Adipocyte (in vitro differentiated cells): ENCODE results near the gene CSNK1G2.

Experiments used
- DNase-seq: peaks from one replicate; pipeline ENCODE4 v3.0.0-alpha.2; 2015; ENCODE audit warnings: low read depth
- H3K27me3 ChIP-seq: replicated peaks from 2 replicates; pipeline ENCODE4 v1.7.0; 2013; ENCODE audit warnings: mild to moderate bottlenecking, low read length, moderate library complexity; ENCODE audit not compliant: control insufficient read depth, insufficient read depth
- H3K36me3 ChIP-seq: 2 replicates; pipeline ENCODE4 v1.7.0; 2013; ENCODE audit warnings: low read length, mild to moderate bottlenecking, moderate library complexity; ENCODE audit not compliant: control insufficient read depth, insufficient read depth, severe bottlenecking
- H3K4me1 ChIP-seq: 2 replicates; pipeline ENCODE4 v1.7.0; 2013; ENCODE audit warnings: mild to moderate bottlenecking, low read length, moderate library complexity; ENCODE audit not compliant: control insufficient read depth, insufficient read depth
- H3K4me3 ChIP-seq: 2 replicates; pipeline ENCODE4 v1.7.0; 2013; ENCODE audit warnings: mild to moderate bottlenecking, low read length, moderate library complexity
- H3K9ac ChIP-seq: 2 replicates; pipeline ENCODE4 v1.7.0; 2013; ENCODE audit warnings: mild to moderate bottlenecking, low read length, moderate library complexity
- H3K9me3 ChIP-seq: 2 replicates; pipeline ENCODE4 v1.7.0; 2013; ENCODE audit warnings: mild to moderate bottlenecking, low read length, moderate library complexity; ENCODE audit not compliant: control insufficient read depth

Gene CSNK1G2

DNA sequence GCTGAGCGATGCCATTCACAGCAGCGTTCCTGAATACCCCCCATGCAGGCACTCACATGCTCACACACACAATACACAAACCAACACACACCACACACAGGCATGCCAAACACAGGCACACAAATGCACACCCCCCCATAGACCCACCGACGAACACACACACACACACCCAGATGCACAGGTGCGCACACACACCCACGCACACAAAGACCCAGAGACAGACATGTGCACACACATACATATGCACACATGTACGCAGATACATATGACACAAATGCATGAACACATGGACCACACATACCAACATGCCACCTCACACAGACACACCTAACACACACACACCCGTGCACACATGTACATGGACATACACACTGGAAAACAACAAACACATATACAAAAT lies 7.0 kb upstream of the CSNK1G2 start:
- H3K9ac ChIP-seq: no peak overlapping the region
- DNase-seq: no peak
- peaks cover 23% of the 10 kb centered on the region for H3K4me1 ChIP-seq
- H3K27me3 ChIP-seq: no peaks in the 10 kb centered on the region
- no peak overlapping the region for H3K4me3 ChIP-seq
- H3K9me3 ChIP-seq: peaks cover 2% of the 10 kb centered on the region
- H3K36me3 ChIP-seq: no peaks in the 10 kb centered on the region

DNA sequence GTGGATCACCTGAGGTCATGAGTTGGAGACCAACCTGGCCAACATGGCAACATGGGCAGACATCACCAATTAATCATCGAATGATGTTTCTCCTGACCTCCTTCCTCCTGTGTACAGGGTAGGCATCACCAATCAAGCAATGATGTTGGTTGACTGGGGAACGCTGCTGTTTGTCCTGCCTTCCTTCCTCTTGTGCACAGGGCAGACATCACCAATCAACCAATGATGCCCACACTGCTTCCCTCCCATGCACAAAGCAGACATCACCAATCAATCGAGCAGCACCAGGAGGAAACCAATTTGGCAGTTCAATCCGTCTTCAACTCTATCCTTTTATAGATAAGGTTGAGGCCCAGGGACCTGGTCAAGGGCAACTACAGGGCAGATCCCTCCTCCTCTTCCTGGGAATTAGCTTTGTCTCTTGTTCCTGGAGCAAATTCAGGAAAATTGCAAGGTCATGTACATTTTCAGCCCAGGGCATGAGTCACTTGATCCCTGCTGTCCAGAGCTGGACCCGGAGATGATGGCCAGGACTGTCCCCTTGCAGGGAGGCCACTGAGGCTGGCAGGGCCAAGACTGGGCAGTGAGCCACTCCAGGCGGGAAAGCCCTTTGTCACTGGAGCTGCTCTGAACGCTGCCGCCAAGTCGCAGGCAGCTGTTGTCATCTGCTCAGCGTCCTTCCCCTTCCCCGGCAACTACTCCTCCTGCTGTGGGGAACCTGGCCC lies 5.3 kb upstream of the CSNK1G2 start:
- no peaks in the 10 kb centered on the region for H3K27me3 ChIP-seq
- peak overlapping the region; percentile 25 for H3K9ac ChIP-seq
- no peak for DNase-seq
- no peaks in the 10 kb centered on the region for H3K36me3 ChIP-seq
- H3K4me3 ChIP-seq: no peak overlapping the region
- H3K4me1 ChIP-seq: peaks cover 25% of the 10 kb centered on the region
- H3K9me3 ChIP-seq: peaks cover 2% of the 10 kb centered on the region

DNA sequence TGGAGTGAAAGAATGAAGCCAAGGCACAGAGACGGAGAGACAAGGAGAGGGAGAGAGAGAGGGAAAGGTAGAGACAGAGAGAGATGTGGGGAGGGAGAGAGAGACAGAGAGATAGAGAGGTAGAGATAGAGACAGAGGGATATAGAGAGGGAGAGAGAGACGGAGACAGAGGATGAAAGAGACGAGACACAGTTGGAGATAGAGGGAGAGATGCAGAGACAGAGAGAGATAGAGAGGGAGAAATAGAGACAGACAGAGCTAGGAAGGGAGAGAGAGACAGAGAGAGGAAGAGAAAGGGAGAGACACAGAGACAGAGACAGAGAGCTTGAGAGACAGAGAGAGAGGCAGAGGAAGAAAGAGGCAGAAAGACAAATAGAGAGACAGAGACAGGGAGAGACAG lies 4.5 kb upstream of the CSNK1G2 start:
- Histone ChIP-seq H3K9me3 (peaks cover 2% of the 10 kb centered on the region), H3K36me3 (no peaks in the 10 kb centered on the region), H3K4me3 (no peak overlapping the region), H3K27me3 (no peaks in the 10 kb centered on the region), H3K9ac (peak overlapping the region; percentile 25), H3K4me1 (peaks cover 25% of the 10 kb centered on the region)
- no peak for DNase-seq

DNA sequence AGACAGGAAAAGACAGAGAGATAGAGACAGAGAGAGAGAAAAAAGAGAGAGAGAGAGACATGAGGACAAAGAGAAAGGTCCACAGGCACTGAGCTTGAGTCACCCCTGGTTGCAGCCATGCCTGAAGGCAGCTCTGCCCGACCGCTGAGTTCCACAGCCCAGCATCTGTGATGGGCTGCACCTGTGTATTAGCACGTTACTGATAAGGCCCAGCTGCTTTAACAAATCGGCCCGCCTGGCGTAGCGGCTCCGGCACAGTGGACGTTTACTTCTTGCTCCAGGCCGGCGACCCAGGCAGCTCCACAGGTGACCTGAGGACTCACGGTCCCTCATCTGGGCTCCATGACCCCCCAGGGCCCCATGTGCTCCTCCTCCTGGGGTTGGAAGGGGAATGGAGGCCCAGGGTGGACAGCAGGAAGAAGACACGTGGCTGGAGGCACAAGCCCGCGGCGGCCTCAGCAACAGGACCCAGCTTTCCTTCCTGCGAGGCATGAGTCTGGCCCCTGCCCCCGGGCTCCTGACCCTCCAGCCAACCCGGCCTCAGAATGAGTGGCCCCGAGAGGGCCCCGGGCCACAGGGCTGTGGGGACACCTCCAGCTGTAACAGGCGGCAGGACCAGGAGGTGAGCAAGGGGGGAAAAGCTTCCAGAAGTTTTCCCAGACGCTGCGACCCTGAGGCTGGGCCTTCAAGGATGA lies 3.9 kb upstream of the CSNK1G2 start:
- Histone ChIP-seq H3K4me1 (peaks cover 25% of the 10 kb centered on the region), H3K36me3 (no peaks in the 10 kb centered on the region), H3K4me3 (no peak overlapping the region), H3K9ac (no peak overlapping the region), H3K9me3 (no peaks in the 10 kb centered on the region), H3K27me3 (no peaks in the 10 kb centered on the region)
- DNase-seq: no peak

DNA sequence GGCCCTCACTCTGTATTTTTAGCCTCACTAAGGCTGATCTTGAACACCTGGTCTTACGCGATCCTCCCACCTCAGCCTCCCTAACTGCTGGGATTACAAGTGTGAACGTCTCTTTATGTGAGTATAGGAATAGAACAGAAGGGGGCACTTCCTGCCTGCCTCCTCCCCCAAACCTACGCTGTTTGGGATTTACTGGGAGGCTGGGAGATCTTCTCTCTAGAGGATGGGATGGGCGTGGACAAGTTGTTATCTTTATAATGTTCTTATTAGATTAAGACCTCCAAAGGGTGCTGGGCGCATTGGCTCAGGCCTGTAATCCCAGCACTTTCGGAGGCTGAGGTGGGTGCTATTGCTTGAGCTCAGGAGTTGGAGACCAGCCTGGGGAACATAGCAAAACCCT lies 2.9 kb upstream of the CSNK1G2 start:
- Histone ChIP-seq H3K4me1 (peaks cover 34% of the 10 kb centered on the region), H3K27me3 (no peaks in the 10 kb centered on the region), H3K9ac (no peak overlapping the region), H3K36me3 (no peaks in the 10 kb centered on the region), H3K4me3 (no peak overlapping the region), H3K9me3 (no peaks in the 10 kb centered on the region)
- no peak for DNase-seq

DNA sequence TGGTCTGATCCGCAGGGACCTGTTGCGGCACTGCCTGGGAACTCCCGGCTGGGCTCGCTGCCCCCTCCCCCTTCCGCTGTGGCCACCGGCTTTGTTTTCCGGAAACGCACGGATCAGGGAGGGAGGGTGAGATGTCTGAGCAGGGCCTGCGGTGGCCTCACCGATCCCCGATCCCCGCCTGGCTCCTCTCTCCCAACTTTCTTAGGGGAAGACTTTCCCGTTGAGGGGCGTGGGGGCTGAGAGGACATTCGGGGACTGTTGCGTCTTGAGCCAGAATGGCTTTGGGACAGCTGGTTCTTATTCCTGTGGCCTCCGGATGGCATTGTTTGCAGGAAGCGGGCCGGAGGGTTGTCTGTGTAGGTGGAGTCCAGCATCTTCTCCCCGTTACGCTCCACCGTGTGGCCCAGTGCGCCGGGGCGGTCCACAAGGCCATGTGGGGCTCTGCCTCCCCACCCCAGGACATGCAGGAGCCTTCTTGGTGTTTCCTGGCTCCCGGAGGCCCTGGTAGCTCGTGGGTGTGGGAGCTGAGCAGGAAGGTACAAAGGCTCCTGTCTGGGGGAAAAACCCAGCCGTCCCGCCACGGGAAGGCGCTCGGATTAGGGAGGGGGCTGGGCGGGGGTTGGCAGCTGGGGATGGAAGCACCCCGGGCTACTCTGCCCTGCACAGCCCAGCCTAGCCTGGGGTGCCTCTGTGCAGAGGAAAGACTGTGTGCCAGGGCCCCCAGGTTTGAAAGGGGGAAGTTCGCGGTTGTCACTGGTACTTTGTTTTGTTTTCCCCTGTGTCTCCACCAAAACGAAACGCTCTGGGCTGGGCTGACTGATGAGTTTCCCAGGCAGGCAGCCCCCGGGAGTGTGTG lies 1.3 kb downstream of the CSNK1G2 start:
- DNase-seq: peak; percentile 88
- no peaks in the 10 kb centered on the region for H3K27me3 ChIP-seq

DNA sequence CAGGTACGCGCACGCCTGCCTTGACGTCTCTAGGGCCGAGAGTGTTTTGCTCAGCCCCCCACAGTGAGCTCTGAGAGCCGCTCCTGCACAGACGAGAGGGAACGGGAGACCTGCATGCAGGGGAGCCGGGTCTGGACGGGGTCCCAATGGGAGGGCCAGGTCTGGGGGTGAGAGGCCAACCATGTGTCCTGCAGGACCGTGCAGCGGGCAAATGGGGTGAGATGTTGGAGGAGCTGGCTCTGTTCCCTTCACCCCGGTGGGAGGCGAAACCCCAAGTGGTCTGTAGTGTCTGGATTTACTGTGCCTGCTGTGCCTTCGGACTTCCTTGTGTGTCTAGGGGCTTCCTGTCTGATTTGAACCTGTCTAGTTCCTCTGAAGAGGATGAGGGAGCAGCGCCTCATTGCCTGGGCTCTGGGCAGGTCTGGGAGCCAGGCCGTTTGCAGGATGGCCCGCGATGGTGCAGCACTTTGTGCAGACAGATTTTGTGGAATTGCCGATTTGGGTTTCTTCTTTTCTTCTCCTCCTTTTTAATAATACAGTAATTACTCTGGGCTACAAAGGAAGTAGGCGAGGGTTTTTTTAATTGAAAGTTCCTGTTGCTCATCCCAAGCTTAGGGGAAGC lies 2.1 kb downstream of the CSNK1G2 start:
- H3K27me3 ChIP-seq: no peaks in the 10 kb centered on the region
- peaks cover 31% of the 10 kb centered on the region for H3K4me1 ChIP-seq
- peak overlapping the region; percentile 92 for H3K4me3 ChIP-seq
- no peaks in the 10 kb centered on the region for H3K36me3 ChIP-seq
- H3K9ac ChIP-seq: peak overlapping the region; percentile 97
- peak; percentile 30 for DNase-seq
- no peaks in the 10 kb centered on the region for H3K9me3 ChIP-seq

More for the DNA sequence above, 1.3 kb downstream of the CSNK1G2 start:
- H3K4me1 ChIP-seq: peaks cover 31% of the 10 kb centered on the region
- H3K9ac ChIP-seq: peak overlapping the region; percentile 97
- H3K4me3 ChIP-seq: peak overlapping the region; percentile 92
- no peaks in the 10 kb centered on the region for H3K36me3 ChIP-seq
- no peaks in the 10 kb centered on the region for H3K9me3 ChIP-seq

DNA sequence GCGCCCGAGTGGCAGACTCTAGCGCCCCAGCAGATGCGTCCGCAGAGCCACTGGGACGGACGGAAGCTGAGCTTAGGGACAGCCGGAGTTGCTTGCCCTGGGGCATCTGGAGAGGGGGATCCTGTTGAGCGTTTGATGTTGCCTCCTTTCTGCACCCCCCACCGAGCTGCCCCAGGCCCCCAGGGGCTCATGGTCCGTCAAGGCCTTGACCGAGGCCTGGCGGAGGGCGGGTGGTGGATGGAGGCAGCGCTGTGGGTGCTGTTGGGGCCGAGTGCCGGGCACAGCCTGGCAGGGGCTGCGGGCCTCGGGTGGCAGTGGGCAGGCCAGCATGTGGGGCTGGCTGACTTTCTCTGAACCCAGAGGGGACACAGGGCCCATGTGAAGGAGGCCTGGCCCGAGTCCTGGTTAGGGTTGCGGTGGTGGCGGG lies 2.7 kb downstream of the CSNK1G2 start:
- no peaks in the 10 kb centered on the region for H3K36me3 ChIP-seq
- no peak for DNase-seq
- H3K9ac ChIP-seq: no peak overlapping the region
- H3K4me1 ChIP-seq: peaks cover 31% of the 10 kb centered on the region
- no peak overlapping the region for H3K4me3 ChIP-seq
- no peaks in the 10 kb centered on the region for H3K9me3 ChIP-seq
- no peaks in the 10 kb centered on the region for H3K27me3 ChIP-seq

DNA sequence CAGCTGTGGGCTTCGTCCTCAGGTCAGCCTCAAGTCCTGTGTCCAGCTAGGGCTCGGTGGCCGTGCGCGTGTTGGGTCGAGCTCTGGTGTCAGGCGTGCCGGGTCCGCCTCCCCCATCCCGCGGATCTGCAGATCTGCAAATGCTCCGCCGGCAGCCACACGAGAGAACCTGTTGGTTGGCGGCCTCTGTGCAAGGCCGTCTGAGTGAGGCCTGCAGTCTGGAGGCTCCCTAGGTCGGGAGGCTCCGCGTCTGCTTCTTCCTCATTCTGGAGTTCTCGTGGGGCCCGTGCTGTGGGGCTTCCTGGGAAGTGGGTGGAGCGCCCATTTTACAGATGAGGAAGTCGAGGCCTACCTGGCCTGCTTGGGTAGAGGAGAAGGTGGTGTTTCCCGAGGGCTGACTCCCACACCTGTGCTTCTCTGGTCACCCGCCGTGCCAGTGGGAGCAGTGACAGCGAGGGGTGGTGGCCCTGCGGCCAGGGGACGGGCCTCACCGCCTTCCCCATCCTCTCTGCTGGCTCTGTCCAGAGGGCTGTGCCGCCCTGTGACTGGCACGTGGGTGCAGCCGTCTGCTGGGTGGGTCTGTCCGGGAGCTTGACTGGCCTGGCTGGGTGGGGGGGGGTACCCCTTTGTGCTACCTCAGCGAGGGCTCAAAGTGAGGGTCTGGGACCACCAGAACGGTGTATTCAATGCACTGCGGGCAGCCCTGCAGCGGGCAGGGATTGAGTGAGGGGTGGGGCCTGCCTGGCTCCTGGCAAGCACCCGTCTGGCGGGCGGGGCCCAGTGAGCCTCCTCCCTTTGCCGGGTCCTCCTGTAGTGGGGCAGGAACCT lies 3.3 kb downstream of the CSNK1G2 start:
- Histone ChIP-seq H3K4me1 (peaks cover 30% of the 10 kb centered on the region), H3K36me3 (no peaks in the 10 kb centered on the region), H3K9ac (no peak overlapping the region), H3K9me3 (no peaks in the 10 kb centered on the region), H3K27me3 (no peaks in the 10 kb centered on the region), H3K4me3 (no peak overlapping the region)
- peak; percentile 6 for DNase-seq

DNA sequence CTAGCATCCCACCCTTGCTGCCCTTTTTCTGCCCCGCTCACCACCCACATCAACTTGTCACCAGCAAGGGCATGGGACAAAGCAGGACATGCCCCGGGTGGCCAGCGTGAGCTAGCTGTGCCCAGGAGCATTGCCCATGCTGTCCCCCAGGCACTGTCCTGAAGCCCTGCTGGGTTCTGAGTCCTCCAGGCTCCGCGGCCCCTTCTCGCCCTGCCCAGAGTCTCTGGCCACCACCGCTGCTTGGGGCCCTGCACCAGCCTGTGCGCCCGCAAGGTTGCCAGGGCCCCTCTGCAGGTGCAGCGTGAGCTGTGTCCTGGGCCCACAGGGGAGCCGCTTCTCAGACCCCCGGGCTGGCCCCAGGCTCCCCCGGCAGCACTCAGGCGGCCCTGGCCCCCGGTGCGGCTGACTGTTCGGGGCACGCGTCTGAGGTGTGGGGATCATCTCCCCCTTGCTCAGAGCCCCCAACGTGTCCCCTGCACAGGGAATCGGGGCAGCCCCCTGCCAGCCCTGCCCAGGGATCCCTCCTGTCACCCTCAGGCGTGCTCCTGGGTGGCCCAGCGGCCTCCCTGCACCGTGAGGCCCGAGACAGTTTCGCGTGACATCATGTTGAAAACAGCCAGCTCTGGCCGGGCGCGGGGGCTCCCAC lies 4.1 kb downstream of the CSNK1G2 start:
- DNase-seq: no peak
- Histone ChIP-seq H3K9ac (no peak overlapping the region), H3K36me3 (no peaks in the 10 kb centered on the region), H3K27me3 (no peaks in the 10 kb centered on the region), H3K4me1 (peaks cover 23% of the 10 kb centered on the region), H3K4me3 (no peak overlapping the region), H3K9me3 (no peaks in the 10 kb centered on the region)
